ENCODE results near the gene CAPN2.

- no peak for TF ChIP-seq ZNF565 (CRISPR knock-in tag; conservative IDR thresholded peaks at IDR 0.05; ENCODE audit: low read depth)
- TF ChIP-seq BACH2 (CRISPR knock-in tag; IDR thresholded peaks at IDR 0.05; ENCODE audit: borderline replicate concordance), result no peak
- no peak for TF ChIP-seq ZFP3 (CRISPR knock-in tag; IDR thresholded peaks at IDR 0.05)
- no peak for TF ChIP-seq CSRNP3 (CRISPR knock-in tag; IDR thresholded peaks at IDR 0.05)
- no peak for TF ChIP-seq CSDC2 (CRISPR knock-in tag; IDR thresholded peaks at IDR 0.05)
These were observed 72.2 kb downstream of the CAPN2 start for GRCh38 chr1:223784541-223784940.

Data from SK-N-SH treated with all-trans-retinoic acid at 6 μM for 48 hours (cell line).